NCI-H345 treated with DMSO at 0.1 percent for 48 hours (cell line): ENCODE data around the gene SLC4A1AP.

Experiments used
- DNase-seq: peaks from one replicate; lab custom pipeline; 2025; ENCODE audit not compliant: unreplicated experiment; lab: John Stamatoyannopoulos, UW

SLC4A1AP gene

DNA sequence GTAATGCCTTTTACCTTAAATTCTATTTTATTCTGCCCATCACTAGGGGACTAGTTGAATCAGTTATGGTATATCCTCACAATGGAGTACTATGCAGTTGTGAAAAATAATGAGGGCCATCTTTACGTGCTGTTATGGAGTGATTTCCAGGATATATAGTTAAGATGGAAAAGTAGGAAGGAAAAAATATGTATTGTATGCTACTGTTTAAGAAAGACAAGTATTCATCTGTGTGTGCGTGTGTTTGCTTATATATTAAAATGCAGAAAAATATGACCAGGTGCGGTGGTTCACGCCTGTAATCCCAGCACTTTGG is 75.3 kb downstream of the SLC4A1AP start:
- DNase-seq = no peak

DNA sequence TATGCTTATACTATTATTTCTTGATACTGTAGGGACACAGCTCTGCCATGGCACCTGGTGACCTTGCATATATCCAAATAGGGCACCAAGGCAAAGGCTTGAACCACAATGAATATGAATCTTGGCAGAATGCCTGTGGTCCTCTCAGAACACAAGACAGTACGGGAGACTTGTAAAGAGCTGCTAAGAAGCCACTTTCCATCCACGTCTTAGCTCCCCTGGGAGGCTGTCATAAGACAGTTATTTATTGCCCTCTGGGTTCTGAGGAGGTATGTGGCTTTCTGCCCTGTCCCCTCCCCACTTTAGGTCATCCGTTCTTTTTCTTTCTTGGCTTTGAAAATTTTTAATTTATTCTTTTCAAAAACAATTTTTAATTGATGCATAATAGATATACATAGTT is 78.0 kb downstream of the SLC4A1AP start:
- no peak for DNase-seq

- DNase-seq = no peak
Measured at GRCh38 chr2:27742571-27742970, 78.9 kb downstream of the SLC4A1AP start.
